Stimulated activated CD4-positive, alpha-beta T cell treated with anti-CD3 and anti-CD28 coated beads, Interleukin-2, amount 100 ng/mL, for 24 hours (primary cell): ENCODE measurements around the gene DNM1.
"Not testable (repeated sequence)": the region's sequence is repeated elsewhere in the genome, so short reads cannot be mapped to it uniquely, and the experiment has no call there.

Experiments used
- DNase-seq, 2 donors: peaks; one replicate each; pipeline ENCODE4 v3.0.0-alpha.2; 2020

The DNM1 gene

GRCh38 chr9:128253140-128253990 is 50.2 kb downstream of the DNM1 start:
- no peak for DNase-seq

- no peak for DNase-seq
Measured at GRCh38 chr9:128253991-128254346, 50.8 kb downstream of the DNM1 start.

- no peak for DNase-seq
Measured at GRCh38 chr9:128254362-128254761, 51.2 kb downstream of the DNM1 start.

- DNase-seq, result peak; percentile 67 to 70
Measured at GRCh38 chr9:128254855-128255759, 51.9 kb downstream of the DNM1 start.

GRCh38 chr9:128257086-128257825 is 54.1 kb downstream of the DNM1 start:
- DNase-seq, result no peak

- DNase-seq, result no peak
Measured at GRCh38 chr9:128257907-128258306, 54.7 kb downstream of the DNM1 start.

- DNase-seq, result no peak
Measured at GRCh38 chr9:128258326-128258725, 55.1 kb downstream of the DNM1 start.

GRCh38 chr9:128259156-128259555 is 56.0 kb downstream of the DNM1 start:
- no peak for DNase-seq

GRCh38 chr9:128260340-128260739 is 57.2 kb downstream of the DNM1 start:
- no peak for DNase-seq

- DNase-seq, result no peak
Measured at GRCh38 chr9:128262687-128263086, 59.5 kb downstream of the DNM1 start.

GRCh38 chr9:128265348-128265847 is 62.2 kb downstream of the DNM1 start:
- DNase-seq, result no peak

- no peak for DNase-seq
Measured at GRCh38 chr9:128266868-128267590, 63.9 kb downstream of the DNM1 start.

- DNase-seq, result no peak
Measured at GRCh38 chr9:128271112-128271511, 67.9 kb downstream of the DNM1 start.

GRCh38 chr9:128271512-128271911 is 68.3 kb downstream of the DNM1 start:
- DNase-seq, result no peak

- no peak for DNase-seq
Measured at GRCh38 chr9:128274245-128274644, 71.1 kb downstream of the DNM1 start.

- DNase-seq, result peak; percentile 13 to 30
Measured at GRCh38 chr9:128275198-128276007, 72.2 kb downstream of the DNM1 start, which contains the start of gene GOLGA2. GOLGA2 (minus strand) TSS chr9:128276007; CDS start chr9:128275976, 31 bp downstream.

- DNase-seq, result peak; percentile 100
Measured at GRCh38 chr9:128276008-128276573, 72.9 kb downstream of the DNM1 start, which contains the start of gene SWI5. SWI5 (plus strand) TSS chr9:128276276.

GRCh38 chr9:128276574-128277270 is 73.5 kb downstream of the DNM1 start:
- DNase-seq, result peak in 1 of 2 donors; percentile 15

GRCh38 chr9:128279088-128280073 is 76.2 kb downstream of the DNM1 start:
- DNase-seq, result not testable (repeated sequence)
